Measurements from ENCODE around the gene ASB1. TPM values are rescaled to one million over a fixed set of nuclear protein-coding genes. Genes with fewer than 3 reads are reported as not detected.

ASB1 gene
- total RNA-seq, 1 experiment from 2014 or later, result 33.0 TPM

DNA sequence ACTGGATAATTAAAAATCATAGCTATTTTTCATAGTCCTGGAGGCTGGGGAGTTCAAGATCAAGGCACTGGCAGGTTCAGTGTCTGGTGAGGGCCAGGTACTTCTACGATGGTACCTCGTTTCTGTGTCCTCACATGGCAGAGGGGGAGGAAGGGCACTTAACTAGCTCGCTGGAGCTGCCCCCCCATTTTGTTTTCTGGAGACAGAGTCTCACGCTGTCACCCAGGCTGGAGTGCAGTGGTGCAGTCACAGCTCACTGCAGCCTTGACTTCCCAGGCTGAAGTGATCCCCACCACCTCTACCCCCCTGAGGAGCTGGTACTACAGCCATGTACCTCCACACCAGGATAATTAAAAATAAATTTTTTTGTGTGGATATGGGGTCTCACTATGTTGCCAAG lies 40.3 kb downstream of the ASB1 start:
- no peak for DNase-seq (ENCODE audit: low spot score)

GRCh38 chr2:238467792-238468191 lies 41.1 kb downstream of the ASB1 start:
- no peak for DNase-seq (ENCODE audit: low spot score)

GRCh38 chr2:238469155-238469554 lies 42.4 kb downstream of the ASB1 start:
- DNase-seq (ENCODE audit: low spot score), result no peak

GRCh38 chr2:238473014-238473413 lies 46.3 kb downstream of the ASB1 start:
- DNase-seq (ENCODE audit: low spot score), result no peak

DNA sequence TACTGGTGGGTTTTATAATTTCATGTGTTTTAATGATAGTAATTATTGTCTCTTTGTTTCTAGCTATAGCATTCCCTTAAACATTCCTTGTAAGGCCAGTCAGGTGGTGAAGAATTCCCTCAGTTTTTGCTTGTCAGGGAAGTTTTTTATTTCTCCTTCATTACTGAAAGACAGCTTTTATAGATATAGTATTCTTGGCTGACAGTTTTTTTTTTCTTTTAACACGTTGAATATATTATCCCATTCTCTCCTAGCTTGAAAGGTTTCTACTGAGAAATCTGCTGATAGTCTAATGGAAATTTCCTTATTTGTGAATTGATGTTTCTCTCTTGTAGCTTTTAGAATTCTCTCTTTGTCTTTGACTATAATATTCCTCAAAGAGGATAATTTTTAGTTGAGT lies 46.8 kb downstream of the ASB1 start:
- DNase-seq (ENCODE audit: low spot score), result no peak

- DNase-seq (ENCODE audit: low spot score), result no peak
Measured at GRCh38 chr2:238475034-238475433, 48.3 kb downstream of the ASB1 start.

- no peak for DNase-seq (ENCODE audit: low spot score)
Measured at GRCh38 chr2:238475566-238475965, 48.8 kb downstream of the ASB1 start.

DNA sequence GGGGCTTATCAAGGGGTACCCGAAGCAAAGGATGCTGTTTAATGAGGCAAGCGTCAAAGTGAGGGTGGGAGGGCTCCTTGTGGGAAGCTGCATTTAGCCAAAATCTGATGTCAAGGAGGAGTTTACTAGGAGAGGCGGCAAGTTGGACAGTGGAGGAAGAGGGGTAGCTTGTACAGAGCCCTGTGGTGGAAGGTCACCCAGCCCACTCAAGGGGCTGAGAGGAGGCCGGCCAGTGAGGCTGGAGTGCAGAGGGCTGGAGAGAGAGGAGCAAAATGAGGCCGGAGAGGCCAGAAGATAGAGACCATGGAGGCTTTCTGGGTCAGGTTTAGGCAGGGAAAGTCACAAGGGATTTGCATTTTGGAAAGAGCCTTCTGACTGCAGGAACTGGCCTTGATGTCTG lies 49.5 kb downstream of the ASB1 start:
- DNase-seq (ENCODE audit: low spot score), result no peak

- DNase-seq (ENCODE audit: low spot score), result no peak
Measured at GRCh38 chr2:238478216-238478615, 51.5 kb downstream of the ASB1 start.

DNA sequence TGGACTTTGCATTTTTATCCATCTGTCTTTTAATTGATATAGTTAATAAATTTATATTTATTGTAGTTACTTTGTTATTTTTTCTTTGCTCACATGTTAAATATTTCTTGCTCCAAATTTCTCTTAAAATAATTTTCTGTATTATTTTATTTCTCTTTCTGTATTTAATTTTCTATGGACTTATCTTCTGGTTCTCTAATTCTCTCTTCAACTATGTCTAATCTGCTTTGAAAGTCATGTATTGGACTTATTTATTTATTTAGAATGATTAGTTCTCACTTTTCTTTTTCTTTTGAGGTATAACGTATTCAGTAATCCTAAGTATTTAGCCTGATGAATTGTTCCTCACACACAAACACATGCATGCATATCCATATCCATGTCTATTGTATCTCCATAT lies 53.1 kb downstream of the ASB1 start:
- no peak for DNase-seq (ENCODE audit: low spot score)

- DNase-seq (ENCODE audit: low spot score), result no peak
Measured at GRCh38 chr2:238483021-238483420, 56.3 kb downstream of the ASB1 start.

- no peak for DNase-seq (ENCODE audit: low spot score)
Measured at GRCh38 chr2:238483656-238484055, 56.9 kb downstream of the ASB1 start.

DNA sequence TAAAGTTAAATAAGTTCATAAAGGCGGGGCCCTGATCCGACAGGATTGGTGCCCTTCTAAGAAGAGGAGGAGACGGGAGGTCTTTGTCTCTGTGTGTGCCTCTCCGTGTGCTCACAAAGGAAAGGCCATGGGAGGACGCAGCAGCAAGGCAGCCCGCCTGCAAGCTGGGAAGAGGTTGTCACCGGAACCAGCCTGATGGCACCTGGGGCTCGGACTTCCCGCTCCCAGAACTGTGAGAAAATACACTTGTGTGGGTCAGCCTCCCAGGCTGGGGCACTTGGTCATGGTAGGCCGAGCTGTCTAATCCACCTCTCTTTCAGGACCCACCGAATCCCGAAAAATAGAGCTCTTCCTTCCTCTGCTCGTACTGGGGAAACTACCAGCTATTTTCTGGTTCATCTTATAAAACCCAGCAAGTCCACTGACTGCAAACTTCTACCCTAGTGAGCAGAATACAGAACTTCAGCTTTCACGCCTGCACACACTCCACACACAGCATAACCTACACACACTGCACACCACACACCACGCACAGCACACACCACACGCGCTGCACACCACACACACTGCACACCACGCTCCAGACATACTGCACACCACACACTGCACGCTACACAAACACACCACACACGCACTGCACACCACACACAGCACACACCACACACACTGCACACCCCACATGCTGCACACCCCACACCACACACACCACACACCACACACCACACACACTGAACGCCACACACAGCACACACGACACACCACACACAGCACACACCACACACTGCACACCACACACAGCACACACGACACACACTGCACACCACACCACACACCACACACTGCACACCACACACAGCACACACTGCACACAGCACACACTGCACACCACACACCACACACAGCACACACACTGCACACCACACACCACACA lies 58.1 kb downstream of the ASB1 start:
- no peak for DNase-seq (ENCODE audit: low spot score)

GRCh38 chr2:238486123-238486848 lies 59.6 kb downstream of the ASB1 start:
- no peak for DNase-seq (ENCODE audit: low spot score)

- no peak for DNase-seq (ENCODE audit: low spot score)
Measured at GRCh38 chr2:238487134-238487533, 60.4 kb downstream of the ASB1 start.

- DNase-seq (ENCODE audit: low spot score), result no peak
Measured at GRCh38 chr2:238487652-238488346, 61.1 kb downstream of the ASB1 start.

DNA sequence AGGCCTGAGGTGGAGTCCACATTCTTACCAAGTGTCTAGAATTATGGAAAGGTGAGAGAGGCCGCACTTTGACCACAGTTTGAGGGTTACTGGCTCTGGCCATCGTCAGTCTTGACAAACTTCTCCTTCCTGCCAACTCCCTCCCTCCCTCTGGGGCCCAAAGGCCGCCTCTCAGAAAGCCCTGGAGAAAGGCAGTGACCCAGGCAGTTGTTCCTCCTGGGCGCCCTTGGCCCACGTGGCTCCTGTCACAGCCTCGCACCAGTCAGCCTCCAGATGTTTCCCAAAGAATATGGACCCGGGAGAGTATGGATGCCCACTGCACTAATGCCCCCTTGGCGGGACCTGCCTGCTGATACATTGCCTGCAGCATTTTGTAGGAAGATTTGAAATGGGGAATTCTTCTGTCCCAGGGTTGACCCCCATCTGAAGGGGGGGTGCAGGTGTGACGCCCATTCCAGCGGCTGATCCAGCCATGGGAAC lies 61.7 kb downstream of the ASB1 start:
- DNase-seq (ENCODE audit: low spot score), result no peak

- no peak for DNase-seq (ENCODE audit: low spot score)
Measured at GRCh38 chr2:238489431-238489830, 62.7 kb downstream of the ASB1 start.

DNA sequence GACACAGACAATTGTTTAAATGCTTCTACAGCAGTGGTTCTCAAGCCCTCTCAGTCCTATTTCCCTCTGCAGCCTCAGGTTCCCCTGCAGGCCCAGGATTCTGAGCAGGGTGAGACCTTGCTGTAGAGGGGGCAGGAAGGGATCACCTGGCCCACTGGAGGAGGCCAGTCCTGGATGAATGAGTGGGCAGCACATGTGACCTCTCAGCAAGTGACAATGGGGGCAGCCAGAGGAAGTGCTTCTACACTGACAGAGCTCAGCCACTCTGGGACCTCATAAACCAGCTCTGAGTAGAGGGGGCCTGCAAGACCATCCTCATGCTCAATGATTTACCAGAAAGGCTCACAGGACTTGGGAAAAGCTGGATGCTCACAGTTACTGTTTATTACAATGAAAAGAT lies 63.2 kb downstream of the ASB1 start:
- DNase-seq (ENCODE audit: low spot score), result no peak

DNA sequence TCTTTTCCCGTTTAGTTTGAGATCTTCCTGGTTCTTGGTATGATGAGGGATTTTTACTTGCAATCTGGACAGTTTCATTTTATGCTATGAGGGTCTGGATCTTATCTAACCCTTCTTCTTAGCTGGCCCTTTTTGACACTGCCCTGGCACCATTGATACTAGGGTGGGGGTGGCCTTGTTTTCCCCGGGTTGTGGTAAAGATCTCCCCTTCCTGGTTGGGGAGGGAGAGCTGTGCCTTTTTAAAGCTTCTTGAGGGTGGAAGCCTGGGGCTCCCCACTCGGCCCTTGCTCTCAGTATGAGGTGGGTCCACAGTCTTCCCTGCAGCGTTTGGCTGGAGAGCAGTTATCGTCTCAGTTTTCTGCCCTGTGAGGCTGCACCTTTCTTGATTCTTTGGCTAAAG lies 66.1 kb downstream of the ASB1 start:
- DNase-seq (ENCODE audit: low spot score), result no peak

DNA sequence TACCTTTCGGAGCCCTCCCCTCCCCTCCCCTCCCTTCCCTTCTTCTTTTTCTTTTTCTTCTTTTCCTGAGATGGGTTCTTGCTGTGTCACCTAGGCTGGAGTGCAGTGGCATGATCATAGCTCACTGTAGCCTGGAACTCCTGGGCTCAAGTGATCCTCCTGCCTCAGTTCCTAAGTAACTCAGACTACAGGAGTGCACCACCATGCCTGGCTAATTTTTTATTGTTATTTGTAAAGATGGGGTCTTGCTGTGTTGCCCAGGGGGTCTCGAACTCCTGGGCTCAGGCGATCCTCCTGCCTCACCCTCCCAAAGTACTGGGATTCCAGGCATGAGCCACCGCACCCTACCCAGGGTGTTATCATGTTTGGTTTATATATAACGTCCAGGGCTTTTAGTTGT lies 66.7 kb downstream of the ASB1 start:
- DNase-seq (ENCODE audit: low spot score), result no peak

GRCh38 chr2:238493880-238494572 lies 67.3 kb downstream of the ASB1 start:
- no peak for DNase-seq (ENCODE audit: low spot score)

Measured in H4 (cell line).